DMS153 treated with DMSO at 0.1 percent for 48 hours (cell line): ENCODE results near the gene PCAT7.

ENCODE experiments used
- DNase-seq: peaks from one replicate; lab custom pipeline; 2025; ENCODE audit not compliant: unreplicated experiment; lab: John Stamatoyannopoulos, UW

The PCAT7 gene

GRCh38 chr9:94600715-94601114, 45.8 kb downstream of the PCAT7 start:
- no peak for DNase-seq

GRCh38 chr9:94602666-94603065, 47.8 kb downstream of the PCAT7 start:
- no peak for DNase-seq

GRCh38 chr9:94603259-94604160, 48.6 kb downstream of the PCAT7 start:
- peak; percentile 42 for DNase-seq

- DNase-seq = no peak
Measured at GRCh38 chr9:94606646-94607422, 52.0 kb downstream of the PCAT7 start.

- DNase-seq = no peak
Measured at GRCh38 chr9:94607423-94607691, 52.5 kb downstream of the PCAT7 start.

- no peak for DNase-seq
Measured at GRCh38 chr9:94610181-94610606, 55.3 kb downstream of the PCAT7 start.

- DNase-seq = no peak
Measured at GRCh38 chr9:94611638-94612068, 56.8 kb downstream of the PCAT7 start.

GRCh38 chr9:94612071-94612470, 57.2 kb downstream of the PCAT7 start:
- no peak for DNase-seq

GRCh38 chr9:94613003-94613402, 58.1 kb downstream of the PCAT7 start:
- no peak for DNase-seq

GRCh38 chr9:94619026-94619425, 64.1 kb downstream of the PCAT7 start:
- no peak for DNase-seq
